ENCODE measurements around the gene FAM32A. TPM values are rescaled to one million over a fixed set of nuclear protein-coding genes. Genes with fewer than 3 reads are reported as not detected.

Gene FAM32A
- total and polyA plus RNA-seq, 10 of the 15 experiments (the other 5 are each of a cell fraction or from before 2014, with no cell fraction given) = 33.3 to 116 (median 71.9) TPM

GRCh38 chr19:16197622-16198369 is 12.6 kb downstream of the FAM32A start, which contains the start of gene AP1M1 (continued):
- TF ChIP-seq PML (IDR thresholded peaks at IDR 0.05; ENCODE audit: low read length) (peak; percentile 66; the same call in 1 of the 2 replicates), ASH2L (IDR thresholded peaks at IDR 0.05; ENCODE audit: borderline replicate concordance, low read depth) (no peak), PKNOX1 (IDR thresholded peaks at IDR 0.05) (0 out of 2 replicates have a peak, but pooled peaks have one; percentile 14), NR2F1 (conservative IDR thresholded peaks at IDR 0.05) (no peak), BMI1 (IDR thresholded peaks at IDR 0.05; ENCODE audit: borderline replicate concordance) (peak; percentile 95), NFIC (IDR thresholded peaks at IDR 0.05; ENCODE audit: low read depth, low read length) (no peak), JUND (IDR thresholded peaks at IDR 0.05; ENCODE audit: low read depth, low read length) (no peak), NR2C2 (IDR thresholded peaks at IDR 0.05; ENCODE audit: borderline replicate concordance, control insufficient read depth, insufficient read length, low read depth) (no peak), POLR2AphosphoS2 (IDR thresholded peaks at IDR 0.05; ENCODE audit: low read depth, low read length) (peak; percentile 79; the same call in 1 of the 2 replicates), ZNF217 (IDR thresholded peaks at IDR 0.05) (no peak), SKIL (IDR thresholded peaks at IDR 0.05; ENCODE audit: low read depth, poor library complexity, severe bottlenecking) (no peak), NRF1 (conservative IDR thresholded peaks at IDR 0.05; ENCODE audit: low read depth, low read length) (peak; percentile 86), RUNX3 (IDR thresholded peaks at IDR 0.05; ENCODE audit: low read length) (peak; percentile 39), USF2 (IDR thresholded peaks at IDR 0.05; ENCODE audit: borderline replicate concordance, low read depth, low read length) (no peak), MYC (IDR thresholded peaks at IDR 0.05; ENCODE audit: insufficient read depth, insufficient read length, insufficient replicate concordance, low read length, severe bottlenecking) (no peak), SIX5 (IDR thresholded peaks at IDR 0.05; ENCODE audit: low read depth, low read length, severe bottlenecking) (peak; percentile 47), ELK1 (IDR thresholded peaks at IDR 0.05; ENCODE audit: low read depth, low read length) (peak; percentile 95), BACH1 (IDR thresholded peaks at IDR 0.05; ENCODE audit: borderline replicate concordance) (no peak), CREM (IDR thresholded peaks at IDR 0.05; ENCODE audit: low read depth) (peak; percentile 11; the same call in 1 of the 2 replicates), HCFC1 (IDR thresholded peaks at IDR 0.05; ENCODE audit: low read length) (peak; percentile 66), SUPT20H (IDR thresholded peaks at IDR 0.05; ENCODE audit: borderline replicate concordance, control insufficient read depth, low read depth, low read length) (no peak), CHD2 (IDR thresholded peaks at IDR 0.05; ENCODE audit: borderline replicate concordance, low read depth, low read length) (0 out of 2 replicates have a peak, but pooled peaks have one; percentile 17), MTA3 (IDR thresholded peaks at IDR 0.05; ENCODE audit: borderline replicate concordance, low read length) (no peak), MEF2B (IDR thresholded peaks at IDR 0.05; ENCODE audit: partially characterized antibody, poor library complexity, severe bottlenecking) (peak; percentile 33), KDM1A (IDR thresholded peaks at IDR 0.05; ENCODE audit: borderline replicate concordance) (no peak), TCF12 (IDR thresholded peaks at IDR 0.05; ENCODE audit: low read depth, low read length) (0 out of 2 replicates have a peak, but pooled peaks have one; percentile 59)
